GM23338 (cell line): ENCODE data around the gene TRIM22.

Experiments
- CREB1 ChIP-seq: fragments of 250-450 bp; sonication (Bioruptor Pico); IDR thresholded peaks from 2 replicates; pipeline ENCODE4 v1.5.0; 2020; ENCODE audit warnings: low read depth, mild to moderate bottlenecking, moderate library complexity
- CTCF ChIP-seq, 2 experiments: fragments of 200-600 bp in 1 of 2; sonication (generic) in 1 of 2; conservative IDR thresholded peaks; 2 replicates each; pipeline versions ENCODE4 v1.5.1 to v1.6.1; 2016 to 2017; ENCODE audit warnings: antibody characterized with exemption in 2 of 2, low read depth in 2 of 2, mild to moderate bottlenecking in 2 of 2, moderate library complexity in 1 of 2
- EZH2 ChIP-seq: fragments of 200-600 bp; sonication (generic); IDR thresholded peaks from one replicate; pipeline ENCODE4 v1.8.0; 2017; ENCODE audit warnings: antibody characterized with exemption, mild to moderate bottlenecking, low read depth; ENCODE audit not compliant: unreplicated experiment
- NANOG ChIP-seq: IDR thresholded peaks from 2 replicates; pipeline ENCODE4 v1.6.1; 2016; ENCODE audit warnings: antibody characterized with exemption, borderline replicate concordance
- POLR2AphosphoS5 ChIP-seq: IDR thresholded peaks from 2 replicates; pipeline ENCODE4 v1.6.1; 2016; ENCODE audit warnings: antibody characterized with exemption, low read depth

DNA sequence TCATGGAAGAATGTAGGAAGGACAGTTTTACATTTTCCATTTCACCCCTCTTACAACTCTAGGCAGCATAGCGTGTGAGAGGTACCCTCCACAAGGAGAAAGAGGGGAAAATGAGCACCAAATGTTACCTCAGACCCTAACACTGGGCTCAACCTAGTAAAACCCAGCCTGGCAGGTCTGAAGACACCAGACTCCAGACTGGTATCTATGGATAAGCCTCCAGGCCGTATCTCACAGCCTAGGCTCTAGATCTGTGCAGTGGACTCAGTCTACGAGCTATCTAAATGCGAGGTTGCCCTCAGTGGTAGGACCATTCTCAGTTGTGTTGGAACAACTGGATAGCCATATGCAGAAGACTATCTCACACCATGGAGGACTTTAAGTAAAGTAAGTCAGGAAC is 15.2 kb upstream of the TRIM22 start:
- TF ChIP-seq CTCF (conservative IDR thresholded peaks at IDR 0.05; ENCODE audit: low read depth in 2 of 2) (no peak), CREB1 (CRISPR knock-in tag) (no peak), EZH2 (no peak), POLR2AphosphoS5 (no peak), NANOG (no peak)
